ENCODE measurements around the gene RDM1.

RDM1 gene

DNA sequence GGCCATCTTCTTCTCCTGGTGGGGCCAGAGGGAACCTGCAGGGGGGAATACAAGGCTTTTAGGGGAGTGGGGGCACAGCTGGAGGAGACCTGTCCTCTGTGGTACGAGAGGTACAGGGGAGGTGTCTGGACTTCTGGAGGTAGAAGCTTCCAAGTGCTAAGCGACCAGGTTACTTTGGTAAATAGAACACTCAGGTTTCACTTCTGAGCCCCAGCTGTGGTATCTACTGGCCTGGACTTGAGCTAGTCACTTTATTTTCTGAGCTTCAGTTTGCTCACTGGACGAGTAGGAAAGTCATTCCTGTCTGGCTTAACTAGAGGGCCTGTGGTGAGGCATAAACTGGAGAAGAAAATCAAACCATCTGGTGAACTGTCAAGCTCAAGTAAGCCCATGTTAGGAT is 61.8 kb downstream of the RDM1 start, which contains the start of gene HEATR9:
Gene HEATR9 (minus strand): TSS at position 155 of the 400 bp plus-strand sequence. CDS start 149 bp downstream, at position 6.
- H3K9ac ChIP-seq (ENCODE audit: low read length), result no peak within 1 kb of the TSS
- no peak within 1 kb of the TSS for H3K4me2 ChIP-seq (ENCODE audit: low read length)
- TF ChIP-seq, protein P1, sequence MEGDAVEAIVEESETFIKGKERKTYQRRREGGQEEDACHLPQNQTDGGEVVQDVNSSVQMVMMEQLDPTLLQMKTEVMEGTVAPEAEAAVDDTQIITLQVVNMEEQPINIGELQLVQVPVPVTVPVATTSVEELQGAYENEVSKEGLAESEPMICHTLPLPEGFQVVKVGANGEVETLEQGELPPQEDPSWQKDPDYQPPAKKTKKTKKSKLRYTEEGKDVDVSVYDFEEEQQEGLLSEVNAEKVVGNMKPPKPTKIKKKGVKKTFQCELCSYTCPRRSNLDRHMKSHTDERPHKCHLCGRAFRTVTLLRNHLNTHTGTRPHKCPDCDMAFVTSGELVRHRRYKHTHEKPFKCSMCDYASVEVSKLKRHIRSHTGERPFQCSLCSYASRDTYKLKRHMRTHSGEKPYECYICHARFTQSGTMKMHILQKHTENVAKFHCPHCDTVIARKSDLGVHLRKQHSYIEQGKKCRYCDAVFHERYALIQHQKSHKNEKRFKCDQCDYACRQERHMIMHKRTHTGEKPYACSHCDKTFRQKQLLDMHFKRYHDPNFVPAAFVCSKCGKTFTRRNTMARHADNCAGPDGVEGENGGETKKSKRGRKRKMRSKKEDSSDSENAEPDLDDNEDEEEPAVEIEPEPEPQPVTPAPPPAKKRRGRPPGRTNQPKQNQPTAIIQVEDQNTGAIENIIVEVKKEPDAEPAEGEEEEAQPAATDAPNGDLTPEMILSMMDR (IDR thresholded peaks at IDR 0.05; ENCODE audit: low read length), result no peak
- no peak for TF ChIP-seq EZH2 (IDR thresholded peaks at IDR 0.05; ENCODE audit: borderline replicate concordance, low read length)
- no peaks in the 10 kb centered on the region for H3F3A ChIP-seq (ENCODE audit: insufficient read depth, low read length)
- no peaks in the 10 kb centered on the region for H3K27me3 ChIP-seq (ENCODE audit: insufficient read depth, low read length)
- H4K20me1 ChIP-seq (ENCODE audit: insufficient read depth, low read length), result no peaks in the 10 kb centered on the region
- H3K27ac ChIP-seq (ENCODE audit: low read depth, low read length, poor library complexity, severe bottlenecking), result no peak within 1 kb of the TSS
- no peaks in the 10 kb centered on the region for H3K9me2 ChIP-seq (ENCODE audit: low read depth, low read length)
- no peak within 1 kb of the TSS for H3K4me3 ChIP-seq (ENCODE audit: low read depth, low read length, poor library complexity, severe bottlenecking)
- no peaks in the 10 kb centered on the region for H3K9me3 ChIP-seq (ENCODE audit: low read length)
- no peaks in the 10 kb centered on the region for H3K79me2 ChIP-seq (ENCODE audit: insufficient read depth, low read length)
- no peaks in the 10 kb centered on the region; the same call in 1 of the 2 replicates for H3K36me3 ChIP-seq (ENCODE audit: insufficient read depth, low read length)
- H2AFZ ChIP-seq (ENCODE audit: low read length), result no peak within 1 kb of the TSS
- peaks cover 6% of the 10 kb centered on the region for H3K4me1 ChIP-seq (ENCODE audit: insufficient read depth, low read length, severe bottlenecking)

All from OCI-LY1 (cell line).